NCI-H146 treated with DMSO at 0.1 percent for 48 hours (cell line): ENCODE data around the gene TRAPPC1.

Source experiments
- DNase-seq: peaks from one replicate; lab custom pipeline; 2025; ENCODE audit not compliant: unreplicated experiment; lab: John Stamatoyannopoulos, UW

Gene TRAPPC1

GRCh38 chr17:7943291-7943690, 11.5 kb upstream of the TRAPPC1 start:
- DNase-seq, result no peak

GRCh38 chr17:7940743-7941142, 9.0 kb upstream of the TRAPPC1 start:
- no peak for DNase-seq

GRCh38 chr17:7940034-7940433, 8.3 kb upstream of the TRAPPC1 start:
- DNase-seq, result no peak

GRCh38 chr17:7935859-7936258, 4.1 kb upstream of the TRAPPC1 start:
- DNase-seq, result no peak

- DNase-seq, result peak; percentile 26
Measured at GRCh38 chr17:7932949-7933348, 1.2 kb upstream of the TRAPPC1 start.

GRCh38 chr17:7932483-7932891, 741 bp upstream of the TRAPPC1 start:
- DNase-seq, result no peak

GRCh38 chr17:7930841-7931631, 710 bp downstream of the TRAPPC1 start:
- no peak for DNase-seq

GRCh38 chr17:7929158-7930023, 2.4 kb downstream of the TRAPPC1 start, which contains the start of gene KCNAB3:
KCNAB3 (minus strand) TSS chr17:7929856; CDS start chr17:7929435, 421 bp downstream.
- no peak for DNase-seq

- DNase-seq, result no peak
Measured at GRCh38 chr17:7927596-7927995, 4.2 kb downstream of the TRAPPC1 start.

GRCh38 chr17:7922845-7923628, 8.7 kb downstream of the TRAPPC1 start:
- DNase-seq, result peak; percentile 57

- no peak for DNase-seq
Measured at GRCh38 chr17:7922269-7922844, 9.4 kb downstream of the TRAPPC1 start.

GRCh38 chr17:7916808-7917207, 14.9 kb downstream of the TRAPPC1 start:
- no peak for DNase-seq

GRCh38 chr17:7916385-7916682, 15.4 kb downstream of the TRAPPC1 start:
- DNase-seq, result no peak

GRCh38 chr17:7915611-7916384, 15.9 kb downstream of the TRAPPC1 start, which contains the start of gene RNF227:
RNF227 (minus strand) TSS chr17:7916289; CDS start chr17:7916195, 94 bp downstream.
- peak; percentile 81 for DNase-seq

- no peak for DNase-seq
Measured at GRCh38 chr17:7915179-7915610, 16.6 kb downstream of the TRAPPC1 start.

GRCh38 chr17:7912927-7913524, 18.7 kb downstream of the TRAPPC1 start:
- peak; percentile 32 for DNase-seq

GRCh38 chr17:7911116-7911515, 20.6 kb downstream of the TRAPPC1 start:
- no peak for DNase-seq

GRCh38 chr17:7910711-7911110, 21.0 kb downstream of the TRAPPC1 start:
- DNase-seq, result no peak

- no peak for DNase-seq
Measured at GRCh38 chr17:7910281-7910680, 21.5 kb downstream of the TRAPPC1 start.

GRCh38 chr17:7909089-7909488, 22.7 kb downstream of the TRAPPC1 start:
- no peak for DNase-seq
